ENCODE data around the gene INPP5F. TPM values are rescaled to one million over a fixed set of nuclear protein-coding genes. Genes with fewer than 3 reads are reported as not detected.
A peak's percentile ranks its signal among the peaks of the same experiment; 100 is the strongest.

The INPP5F gene
- total and polyA plus RNA-seq, 9 of the 15 experiments (the other 6 are each of a cell fraction or from before 2014, with no cell fraction given), result 1.6 to 7.3 (median 6.0) TPM

DNA sequence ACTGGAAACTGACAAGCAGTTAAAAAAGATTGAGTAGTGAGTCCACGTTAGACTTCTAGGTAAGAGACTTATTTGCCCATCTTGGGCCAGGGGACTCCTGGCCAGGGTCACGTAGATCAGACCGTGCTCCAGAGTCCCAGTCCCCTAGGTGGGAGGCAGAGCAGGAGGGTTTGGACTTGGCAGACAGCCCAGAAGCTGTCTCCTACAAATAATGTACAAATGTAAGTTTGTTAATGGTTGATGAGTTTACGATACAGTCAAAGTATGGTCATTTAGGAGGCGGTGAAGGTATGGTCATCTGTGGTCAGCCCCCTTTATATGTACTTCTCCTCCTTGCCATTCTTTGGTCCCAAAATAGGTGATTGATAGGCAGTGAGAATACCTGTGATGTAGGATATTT lies 28.2 kb downstream of the INPP5F start:
- peaks cover 0 to 1% of the 10 kb centered on the region in 2 experiments; a peak in 3 of 5 replicates for H3K4me1 ChIP-seq (replicated peaks in 1 of 2; ENCODE audit: control insufficient read depth in 2 of 2, insufficient read depth in 2 of 2, low read length in 2 of 2)
- no peak overlapping the region for H3K9ac ChIP-seq (ENCODE audit: insufficient read depth in 1 of 2, low read depth in 2 of 2, low read length in 2 of 2)
- ChIA-PET CTCF (ENCODE audit: low intra/inter-chr PET ratio) (no interaction called here), POLR2A (no interaction called here)
- no peak overlapping the region for H3K4me2 ChIP-seq (ENCODE audit: insufficient read depth, low read length)
- H3K9me1 ChIP-seq (ENCODE audit: control insufficient read depth, insufficient read depth, low read length), result no peaks in the 10 kb centered on the region
- H3K79me2 ChIP-seq (ENCODE audit: control insufficient read depth, insufficient read depth, low read length), result no peaks in the 10 kb centered on the region
- no peaks in the 10 kb centered on the region for H3K9me3 ChIP-seq (replicated peaks; ENCODE audit: control insufficient read depth, insufficient read depth, low read depth, low read length)
- H3K4me3 ChIP-seq, result no peak overlapping the region
- H4K20me1 ChIP-seq (replicated peaks; ENCODE audit: control insufficient read depth, insufficient read depth, low read length), result no peaks in the 10 kb centered on the region
- H3K27me3 ChIP-seq (ENCODE audit: control insufficient read depth in 2 of 2, insufficient read depth in 2 of 2, low read length in 2 of 2), result no peaks in the 10 kb centered on the region
- ATAC-seq, result peak; percentile 70
- peak in 1 of 4 experiments; percentile 59 for DNase-seq (ENCODE audit: extremely low read depth in 1 of 4, low spot score in 3 of 4)
- FAIRE-seq, result no peak
- intact Hi-C loops (cut with micrococcal nuclease) (loop anchor here (5.0 kb wide), 1 partner anchor 163 kb away; no protein-coding TSS in a partner anchor), in situ Hi-C loops (cut with MboI) (loop anchor here (5.0 kb wide), 1 partner anchor 98 kb away; no protein-coding TSS in a partner anchor)
- BruUV-seq (replicated peaks), result no TSS peak
- no peak overlapping the region for H3K27ac ChIP-seq (ENCODE audit: extremely low read depth, low read depth, low read length)
- 19% methylated on average over 5 of the region's 5 CpGs for WGBS (ENCODE audit: insufficient coverage, low coverage, missing lambda C conversion rate)
- H3K36me3 ChIP-seq (ENCODE audit: control insufficient read depth, insufficient read depth, low read length), result no peaks in the 10 kb centered on the region
- TF ChIP-seq ATF4 (CRISPR knock-in tag; IDR thresholded peaks at IDR 0.05) (no peak), JUND (IDR thresholded peaks at IDR 0.05; ENCODE audit: borderline replicate concordance, low read depth, low read length) (no peak), JUND (tag; IDR thresholded peaks at IDR 0.05; ENCODE audit: borderline replicate concordance, low read depth, low read length) (no peak), TCFL5 (CRISPR knock-in tag; conservative IDR thresholded peaks at IDR 0.05) (no peak), TGIF2 (CRISPR knock-in tag; IDR thresholded peaks at IDR 0.05) (no peak), ZNF134 (CRISPR knock-in tag; conservative IDR thresholded peaks at IDR 0.05) (no peak), ZNF184 (CRISPR knock-in tag; IDR thresholded peaks at IDR 0.05) (no peak), ZNF146 (CRISPR knock-in tag; IDR thresholded peaks at IDR 0.05; ENCODE audit: unreplicated experiment) (no peak), EGR1 (conservative IDR thresholded peaks at IDR 0.05) (0 out of 2 replicates have a peak, but pooled peaks have one; percentile 7), SLC30A9 (CRISPR knock-in tag; IDR thresholded peaks at IDR 0.05) (no peak), ETS2 (tag; IDR thresholded peaks at IDR 0.05; ENCODE audit: borderline replicate concordance, poor library complexity, severe bottlenecking) (no peak), CBX1 (IDR thresholded peaks at IDR 0.05; ENCODE audit: low read depth) (no peak), TRIM28 (IDR thresholded peaks at IDR 0.05) (no peak), MEIS2 (IDR thresholded peaks at IDR 0.05; ENCODE audit: partially characterized antibody) (peak; percentile 81), NFIC (IDR thresholded peaks at IDR 0.05) (peak; percentile 80), E2F6 (IDR thresholded peaks at IDR 0.05; ENCODE audit: borderline replicate concordance in 1 of 2, extremely low read depth in 1 of 2, insufficient read depth in 1 of 2, insufficient read length in 1 of 2, low read depth in 1 of 2, low read length in 1 of 2, poor library complexity in 1 of 2, severe bottlenecking in 1 of 2) (no peak)
- TF ChIP-seq, protein P1, sequence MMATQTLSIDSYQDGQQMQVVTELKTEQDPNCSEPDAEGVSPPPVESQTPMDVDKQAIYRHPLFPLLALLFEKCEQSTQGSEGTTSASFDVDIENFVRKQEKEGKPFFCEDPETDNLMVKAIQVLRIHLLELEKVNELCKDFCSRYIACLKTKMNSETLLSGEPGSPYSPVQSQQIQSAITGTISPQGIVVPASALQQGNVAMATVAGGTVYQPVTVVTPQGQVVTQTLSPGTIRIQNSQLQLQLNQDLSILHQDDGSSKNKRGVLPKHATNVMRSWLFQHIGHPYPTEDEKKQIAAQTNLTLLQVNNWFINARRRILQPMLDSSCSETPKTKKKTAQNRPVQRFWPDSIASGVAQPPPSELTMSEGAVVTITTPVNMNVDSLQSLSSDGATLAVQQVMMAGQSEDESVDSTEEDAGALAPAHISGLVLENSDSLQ (IDR thresholded peaks at IDR 0.05), result peak; percentile 57
- TF ChIP-seq, protein P2, sequence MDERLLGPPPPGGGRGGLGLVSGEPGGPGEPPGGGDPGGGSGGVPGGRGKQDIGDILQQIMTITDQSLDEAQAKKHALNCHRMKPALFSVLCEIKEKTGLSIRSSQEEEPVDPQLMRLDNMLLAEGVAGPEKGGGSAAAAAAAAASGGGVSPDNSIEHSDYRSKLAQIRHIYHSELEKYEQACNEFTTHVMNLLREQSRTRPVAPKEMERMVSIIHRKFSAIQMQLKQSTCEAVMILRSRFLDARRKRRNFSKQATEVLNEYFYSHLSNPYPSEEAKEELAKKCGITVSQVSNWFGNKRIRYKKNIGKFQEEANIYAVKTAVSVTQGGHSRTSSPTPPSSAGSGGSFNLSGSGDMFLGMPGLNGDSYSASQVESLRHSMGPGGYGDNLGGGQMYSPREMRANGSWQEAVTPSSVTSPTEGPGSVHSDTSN (CRISPR knock-in tag; IDR thresholded peaks at IDR 0.05; ENCODE audit: low read depth), result no peak
- TF ChIP-seq, protein P2 (tag; conservative IDR thresholded peaks at IDR 0.05; ENCODE audit: low read depth), result peak; percentile 73
- H2AFZ ChIP-seq (ENCODE audit: low read depth, low read length), result no peak overlapping the region

All from K562 (cell line).